ENCODE measurements around the gene DGKI.

DGKI gene

GRCh38 chr7:137572056-137572784 lies 274.6 kb downstream of the DGKI start:
- POLR2A ChIA-PET, result no interaction called here
- TF ChIP-seq ELF4 (IDR thresholded peaks at IDR 0.05), result no peak
- no peak for TF ChIP-seq BHLHE40 (IDR thresholded peaks at IDR 0.05; ENCODE audit: borderline replicate concordance)
- no peak for TF ChIP-seq ARNT (IDR thresholded peaks at IDR 0.05)
- TF ChIP-seq FOXM1 (IDR thresholded peaks at IDR 0.05; ENCODE audit: borderline replicate concordance), result no peak
- no peak for TF ChIP-seq NFRKB (IDR thresholded peaks at IDR 0.05)
- no peak for TF ChIP-seq FOXK2 (IDR thresholded peaks at IDR 0.05)
- no peak for TF ChIP-seq PKNOX1 (IDR thresholded peaks at IDR 0.05)
- TF ChIP-seq CTBP1 (IDR thresholded peaks at IDR 0.05; ENCODE audit: borderline replicate concordance), result no peak
- TF ChIP-seq SUZ12 (IDR thresholded peaks at IDR 0.05), result no peak
- no peak for TF ChIP-seq FOXA1 (IDR thresholded peaks at IDR 0.05)
- TF ChIP-seq LEF1 (IDR thresholded peaks at IDR 0.05; ENCODE audit: borderline replicate concordance), result no peak
- no peak for TF ChIP-seq TARDBP (IDR thresholded peaks at IDR 0.05)
- no peak for TF ChIP-seq SP1 (IDR thresholded peaks at IDR 0.05)
- DNase-seq (ENCODE audit: extremely low spot score), result no peak
- CTCF ChIA-PET, result no interaction called here

- ChIA-PET CTCF (no interaction called here), POLR2A (no interaction called here)
- DNase-seq (ENCODE audit: extremely low spot score), result no peak
- TF ChIP-seq ZNF384 (IDR thresholded peaks at IDR 0.05) (no peak), PKNOX1 (IDR thresholded peaks at IDR 0.05) (no peak), FOXA1 (IDR thresholded peaks at IDR 0.05) (no peak), LEF1 (IDR thresholded peaks at IDR 0.05; ENCODE audit: borderline replicate concordance) (no peak), SUZ12 (IDR thresholded peaks at IDR 0.05) (no peak), HDGF (IDR thresholded peaks at IDR 0.05; ENCODE audit: borderline replicate concordance) (no peak), FOXK2 (IDR thresholded peaks at IDR 0.05) (no peak), SP1 (IDR thresholded peaks at IDR 0.05) (no peak), FOXM1 (IDR thresholded peaks at IDR 0.05; ENCODE audit: borderline replicate concordance) (no peak), TARDBP (IDR thresholded peaks at IDR 0.05) (no peak), NFRKB (IDR thresholded peaks at IDR 0.05) (no peak), L3MBTL2 (conservative IDR thresholded peaks at IDR 0.05) (no peak), BHLHE40 (IDR thresholded peaks at IDR 0.05; ENCODE audit: borderline replicate concordance) (no peak), ARNT (IDR thresholded peaks at IDR 0.05) (no peak), ELF4 (IDR thresholded peaks at IDR 0.05) (no peak)
Observed at GRCh38 chr7:137564677-137565076, 282.1 kb downstream of the DGKI start.

- ChIA-PET CTCF (no interaction called here), POLR2A (no interaction called here)
- TF ChIP-seq ARNT (IDR thresholded peaks at IDR 0.05) (no peak), FOXA1 (IDR thresholded peaks at IDR 0.05) (no peak), SP1 (IDR thresholded peaks at IDR 0.05) (no peak), SUZ12 (IDR thresholded peaks at IDR 0.05) (no peak), TARDBP (IDR thresholded peaks at IDR 0.05) (no peak), ZNF384 (IDR thresholded peaks at IDR 0.05) (no peak), ELF4 (IDR thresholded peaks at IDR 0.05) (no peak), LEF1 (IDR thresholded peaks at IDR 0.05; ENCODE audit: borderline replicate concordance) (no peak), FOXK2 (IDR thresholded peaks at IDR 0.05) (no peak), L3MBTL2 (conservative IDR thresholded peaks at IDR 0.05) (no peak), FOXM1 (IDR thresholded peaks at IDR 0.05; ENCODE audit: borderline replicate concordance) (no peak), HDGF (IDR thresholded peaks at IDR 0.05; ENCODE audit: borderline replicate concordance) (no peak), CTBP1 (IDR thresholded peaks at IDR 0.05; ENCODE audit: borderline replicate concordance) (no peak), BHLHE40 (IDR thresholded peaks at IDR 0.05; ENCODE audit: borderline replicate concordance) (no peak), NFRKB (IDR thresholded peaks at IDR 0.05) (no peak), PKNOX1 (IDR thresholded peaks at IDR 0.05) (no peak)
- DNase-seq (ENCODE audit: extremely low spot score), result no peak
Observed at GRCh38 chr7:137563981-137564380, 282.8 kb downstream of the DGKI start.

GRCh38 chr7:137547485-137547884 lies 299.3 kb downstream of the DGKI start:
- CTCF ChIA-PET, result no interaction called here
- POLR2A ChIA-PET, result no interaction called here
- no peak for TF ChIP-seq FOXM1 (IDR thresholded peaks at IDR 0.05; ENCODE audit: borderline replicate concordance)
- no peak for TF ChIP-seq SP1 (IDR thresholded peaks at IDR 0.05)
- no peak for TF ChIP-seq FOXA1 (IDR thresholded peaks at IDR 0.05)
- TF ChIP-seq L3MBTL2 (conservative IDR thresholded peaks at IDR 0.05), result no peak
- TF ChIP-seq SUZ12 (IDR thresholded peaks at IDR 0.05), result no peak
- TF ChIP-seq HDGF (IDR thresholded peaks at IDR 0.05; ENCODE audit: borderline replicate concordance), result no peak
- no peak for TF ChIP-seq LEF1 (IDR thresholded peaks at IDR 0.05; ENCODE audit: borderline replicate concordance)
- no peak for TF ChIP-seq ZNF384 (IDR thresholded peaks at IDR 0.05)
- TF ChIP-seq TARDBP (IDR thresholded peaks at IDR 0.05), result no peak
- no peak for TF ChIP-seq BHLHE40 (IDR thresholded peaks at IDR 0.05; ENCODE audit: borderline replicate concordance)
- TF ChIP-seq ARNT (IDR thresholded peaks at IDR 0.05), result no peak
- TF ChIP-seq CTBP1 (IDR thresholded peaks at IDR 0.05; ENCODE audit: borderline replicate concordance), result no peak
- TF ChIP-seq FOXK2 (IDR thresholded peaks at IDR 0.05), result no peak
- TF ChIP-seq PKNOX1 (IDR thresholded peaks at IDR 0.05), result no peak
- no peak for TF ChIP-seq NFRKB (IDR thresholded peaks at IDR 0.05)
- no peak for TF ChIP-seq ELF4 (IDR thresholded peaks at IDR 0.05)
- no peak for DNase-seq (ENCODE audit: extremely low spot score)

GRCh38 chr7:137546671-137547070 lies 300.1 kb downstream of the DGKI start:
- ChIA-PET CTCF (no interaction called here), POLR2A (no interaction called here)
- no peak for DNase-seq (ENCODE audit: extremely low spot score)

More at GRCh38 chr7:137546671-137547070, 300.1 kb downstream of the DGKI start:
- TF ChIP-seq ZNF384 (IDR thresholded peaks at IDR 0.05), result no peak
